Occipital lobe (tissue), 1 donor: ENCODE measurements around the gene MFSD6. TPM values are rescaled to one million over a fixed set of nuclear protein-coding genes. Genes with fewer than 3 reads are reported as not detected.

Source experiments
- total RNA-seq: library from RNA; depleted of rRNA; stranded (reverse); fragments of >200 nt; gene quantifications from one replicate; pipeline ENCODE4 v1.2.3, GENCODE V29; 2014

MFSD6 gene
- total RNA-seq, 1 donor from 2014 or later, result 45.1 TPM

Other genes starting within 250 kb of the MFSD6 start
- gene HIBCH, start 88.5 kb upstream of the MFSD6 start, total RNA-seq, result 19.2 TPM
- 14.7 TPM for gene INPP1, start 64.8 kb upstream of the MFSD6 start, total RNA-seq
- gene NEMP2, start 126.4 kb downstream of the MFSD6 start, total RNA-seq, result 3.4 TPM
- 54.0 TPM for gene NAB1, start 240.7 kb downstream of the MFSD6 start, total RNA-seq